ENCODE measurements around the gene BST1. TPM values are rescaled to one million over a fixed set of nuclear protein-coding genes. Genes with fewer than 3 reads are reported as not detected.
"Not testable (repeated sequence)": the region's sequence is repeated elsewhere in the genome, so short reads cannot be mapped to it uniquely, and the experiment has no call there.

The BST1 gene
- total RNA-seq, 1 donor from 2014 or later, result 43.2 TPM

GRCh38 chr4:15706646-15707362 lies 3.9 kb downstream of the BST1 start:
- DNase-seq (ENCODE audit: extremely low read depth, low read depth, low spot score), result no peak

GRCh38 chr4:15707363-15707715 lies 4.5 kb downstream of the BST1 start:
- DNase-seq (ENCODE audit: extremely low read depth, low read depth, low spot score), result no peak

- no peak for DNase-seq (ENCODE audit: extremely low read depth, low read depth, low spot score)
Observed at GRCh38 chr4:15711762-15712161, 8.9 kb downstream of the BST1 start.

- DNase-seq (ENCODE audit: extremely low read depth, low read depth, low spot score), result no peak
Observed at GRCh38 chr4:15712214-15712613, 9.3 kb downstream of the BST1 start.

- DNase-seq (ENCODE audit: extremely low read depth, low read depth, low spot score), result no peak
Observed at GRCh38 chr4:15714141-15714540, 11.3 kb downstream of the BST1 start.

- DNase-seq (ENCODE audit: extremely low read depth, low read depth, low spot score), result no peak
Observed at GRCh38 chr4:15714646-15715435, 12.0 kb downstream of the BST1 start.

GRCh38 chr4:15716115-15716514 lies 13.2 kb downstream of the BST1 start:
- DNase-seq (ENCODE audit: extremely low read depth, low read depth, low spot score), result no peak

GRCh38 chr4:15717086-15717485 lies 14.2 kb downstream of the BST1 start:
- DNase-seq (ENCODE audit: extremely low read depth, low read depth, low spot score), result no peak

- DNase-seq (ENCODE audit: extremely low read depth, low read depth, low spot score), result no peak
Observed at GRCh38 chr4:15717657-15718416, 15.0 kb downstream of the BST1 start.

GRCh38 chr4:15718465-15718864 lies 15.6 kb downstream of the BST1 start:
- no peak for DNase-seq (ENCODE audit: extremely low read depth, low read depth, low spot score)

GRCh38 chr4:15718959-15719358 lies 16.1 kb downstream of the BST1 start:
- no peak for DNase-seq (ENCODE audit: extremely low read depth, low read depth, low spot score)

- no peak for DNase-seq (ENCODE audit: extremely low read depth, low read depth, low spot score)
Observed at GRCh38 chr4:15719506-15719905, 16.6 kb downstream of the BST1 start.

- DNase-seq (ENCODE audit: extremely low read depth, low read depth, low spot score), result no peak
Observed at GRCh38 chr4:15720851-15721250, 18.0 kb downstream of the BST1 start.

GRCh38 chr4:15725608-15726007 lies 22.7 kb downstream of the BST1 start:
- DNase-seq (ENCODE audit: extremely low read depth, low read depth, low spot score), result no peak

GRCh38 chr4:15729910-15730533 lies 27.2 kb downstream of the BST1 start:
- no peak for DNase-seq (ENCODE audit: extremely low read depth, low read depth, low spot score)

- not testable (repeated sequence) for DNase-seq (ENCODE audit: extremely low read depth, low read depth, low spot score)
Observed at GRCh38 chr4:15733061-15733460, 30.2 kb downstream of the BST1 start.

GRCh38 chr4:15735536-15735935 lies 32.7 kb downstream of the BST1 start:
- DNase-seq (ENCODE audit: extremely low read depth, low read depth, low spot score), result no peak

GRCh38 chr4:15736514-15737050 lies 33.7 kb downstream of the BST1 start:
- no peak for DNase-seq (ENCODE audit: extremely low read depth, low read depth, low spot score)

- no peak for DNase-seq (ENCODE audit: extremely low read depth, low read depth, low spot score)
Observed at GRCh38 chr4:15737255-15737654, 34.4 kb downstream of the BST1 start.

GRCh38 chr4:15738877-15739276 lies 36.0 kb downstream of the BST1 start:
- DNase-seq (ENCODE audit: extremely low read depth, low read depth, low spot score), result no peak

All from glomerular endothelial cell (primary cell).